OCI-LY7 (cell line): Measurements from ENCODE around the gene MCL1.

Experiments used
- EZH2phosphoT487 ChIP-seq: fragments of 200-600 bp; sonication (generic); IDR thresholded peaks from 2 replicates; pipeline ENCODE4 v1.6.1; 2018; ENCODE audit warnings: low read depth, borderline replicate concordance, mild to moderate bottlenecking, mixed run types, antibody characterized with exemption, low read length, moderate library complexity, mixed read lengths
- TF ChIP-seq, protein P1 (sequence below): fragments of 200-600 bp; sonication (generic); conservative IDR thresholded peaks from 2 replicates; pipeline ENCODE4 v1.5.1; 2014; ENCODE audit warnings: mild to moderate bottlenecking, antibody characterized with exemption, low read length, moderate library complexity, mixed read lengths

DNA sequence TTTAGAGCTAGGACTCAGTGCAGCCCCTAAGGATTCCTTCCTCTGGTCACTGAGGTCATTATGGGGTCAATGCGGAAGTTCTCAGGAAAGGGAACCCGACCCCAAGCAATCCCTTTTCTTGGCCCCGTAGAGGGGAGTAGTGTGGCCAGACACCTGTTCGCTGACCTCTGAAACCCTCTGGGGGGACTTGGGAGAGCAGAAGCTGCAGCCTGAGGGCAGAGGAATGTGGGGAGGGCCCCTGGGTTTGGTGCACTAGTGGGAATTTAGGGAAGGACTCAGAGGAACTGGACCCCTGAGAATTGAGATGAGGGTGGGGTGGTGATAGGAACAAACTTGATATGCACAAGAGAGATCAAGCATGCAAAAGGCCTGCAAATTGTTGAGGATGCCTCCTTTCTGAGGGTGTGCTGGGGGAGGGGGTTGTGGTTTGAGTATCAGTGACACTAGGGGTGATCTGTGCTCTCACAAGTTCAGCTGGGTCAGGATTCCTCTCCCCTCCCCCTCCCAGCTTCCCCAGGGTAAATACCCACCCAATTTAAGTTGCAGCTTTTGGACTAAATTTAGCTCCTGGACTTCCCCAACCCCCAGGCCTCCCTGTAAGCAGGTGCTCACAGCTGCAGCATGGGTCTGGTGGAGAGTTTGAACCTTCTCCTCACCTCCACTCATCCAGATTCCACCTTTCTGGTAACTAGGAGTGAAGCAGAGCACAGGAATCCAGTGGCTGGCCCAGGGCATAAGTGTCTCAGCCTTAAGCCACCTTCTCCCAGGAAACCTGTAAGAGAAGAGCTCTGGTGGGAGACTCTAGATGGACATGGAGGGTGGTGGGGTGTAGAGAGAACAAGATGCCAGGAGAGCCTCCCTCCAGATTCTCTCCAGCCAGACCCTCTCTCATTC, 16.7 kb downstream of the MCL1 start:
- TF ChIP-seq, protein P1, sequence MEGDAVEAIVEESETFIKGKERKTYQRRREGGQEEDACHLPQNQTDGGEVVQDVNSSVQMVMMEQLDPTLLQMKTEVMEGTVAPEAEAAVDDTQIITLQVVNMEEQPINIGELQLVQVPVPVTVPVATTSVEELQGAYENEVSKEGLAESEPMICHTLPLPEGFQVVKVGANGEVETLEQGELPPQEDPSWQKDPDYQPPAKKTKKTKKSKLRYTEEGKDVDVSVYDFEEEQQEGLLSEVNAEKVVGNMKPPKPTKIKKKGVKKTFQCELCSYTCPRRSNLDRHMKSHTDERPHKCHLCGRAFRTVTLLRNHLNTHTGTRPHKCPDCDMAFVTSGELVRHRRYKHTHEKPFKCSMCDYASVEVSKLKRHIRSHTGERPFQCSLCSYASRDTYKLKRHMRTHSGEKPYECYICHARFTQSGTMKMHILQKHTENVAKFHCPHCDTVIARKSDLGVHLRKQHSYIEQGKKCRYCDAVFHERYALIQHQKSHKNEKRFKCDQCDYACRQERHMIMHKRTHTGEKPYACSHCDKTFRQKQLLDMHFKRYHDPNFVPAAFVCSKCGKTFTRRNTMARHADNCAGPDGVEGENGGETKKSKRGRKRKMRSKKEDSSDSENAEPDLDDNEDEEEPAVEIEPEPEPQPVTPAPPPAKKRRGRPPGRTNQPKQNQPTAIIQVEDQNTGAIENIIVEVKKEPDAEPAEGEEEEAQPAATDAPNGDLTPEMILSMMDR = no peak
- TF ChIP-seq EZH2phosphoT487 = no peak
